HEK293T (cell line): ENCODE results near the gene SNAI1.

Source experiments
- CTCF ChIA-PET: fragments of 350-600 bp; formaldehyde crosslinking; extraction: SDS; loops from one replicate; lab custom pipeline; 2021; ENCODE audit warnings: antibody characterized with exemption, inconsistent platforms; lab: Yijun Ruan, JAX
- POLR2A ChIA-PET: fragments of 350-600 bp; formaldehyde crosslinking; extraction: SDS; loops from one replicate; lab custom pipeline; 2020; ENCODE audit warnings: antibody characterized with exemption, inconsistent platforms; lab: Yijun Ruan, JAX
- DNase-seq: peaks from one replicate; pipeline ENCODE4 v3.0.0; 2012; ENCODE audit warnings: mixed read lengths; ENCODE audit errors: extremely low spot score
- ARNT ChIP-seq: fragments of 450-650 bp; IDR thresholded peaks from 2 replicates; pipeline ENCODE4 v1.6.1; 2017; ENCODE audit warnings: mild to moderate bottlenecking
- BHLHE40 ChIP-seq: fragments of 450-650 bp; IDR thresholded peaks from 2 replicates; pipeline ENCODE4 v1.6.1; 2016; ENCODE audit warnings: mild to moderate bottlenecking, moderate library complexity, borderline replicate concordance
- CTBP1 ChIP-seq: fragments of 450-650 bp; IDR thresholded peaks from 2 replicates; pipeline ENCODE4 v1.6.1; 2016; ENCODE audit warnings: borderline replicate concordance
- ELF4 ChIP-seq: fragments of 450-650 bp; IDR thresholded peaks from 2 replicates; pipeline ENCODE4 v1.6.1; 2017; ENCODE audit warnings: antibody characterized with exemption
- FOXA1 ChIP-seq: fragments of 450-650 bp; IDR thresholded peaks from 2 replicates; pipeline ENCODE4 v1.6.1; 2016; ENCODE audit warnings: mild to moderate bottlenecking
- FOXK2 ChIP-seq: fragments of 450-650 bp; IDR thresholded peaks from 2 replicates; pipeline ENCODE4 v1.6.1; 2016; ENCODE audit warnings: mild to moderate bottlenecking
- FOXM1 ChIP-seq: fragments of 450-650 bp; IDR thresholded peaks from 2 replicates; pipeline ENCODE4 v1.6.1; 2017; ENCODE audit warnings: mild to moderate bottlenecking, borderline replicate concordance
- HDGF ChIP-seq: fragments of 450-650 bp; IDR thresholded peaks from 2 replicates; pipeline ENCODE4 v1.6.1; 2017; ENCODE audit warnings: antibody characterized with exemption, borderline replicate concordance
- L3MBTL2 ChIP-seq: fragments of 450-650 bp; conservative IDR thresholded peaks from 2 replicates; pipeline ENCODE4 v1.6.1; 2016; ENCODE audit warnings: mild to moderate bottlenecking
- LEF1 ChIP-seq: fragments of 450-650 bp; IDR thresholded peaks from 2 replicates; pipeline ENCODE4 v1.6.1; 2017; ENCODE audit warnings: mild to moderate bottlenecking, borderline replicate concordance
- NFRKB ChIP-seq: fragments of 450-650 bp; IDR thresholded peaks from 2 replicates; pipeline ENCODE4 v1.6.1; 2016; ENCODE audit warnings: mild to moderate bottlenecking, moderate library complexity
- PKNOX1 ChIP-seq: fragments of 450-650 bp; IDR thresholded peaks from 2 replicates; pipeline ENCODE4 v1.6.1; 2016
- SP1 ChIP-seq: fragments of 450-650 bp; IDR thresholded peaks from 2 replicates; pipeline ENCODE4 v1.6.1; 2017
- SUZ12 ChIP-seq: fragments of 450-650 bp; IDR thresholded peaks from 2 replicates; pipeline ENCODE4 v1.6.1; 2016; ENCODE audit warnings: mild to moderate bottlenecking
- TARDBP ChIP-seq: fragments of 450-650 bp; IDR thresholded peaks from 2 replicates; pipeline ENCODE4 v1.6.1; 2016
- ZNF384 ChIP-seq: fragments of 450-650 bp; IDR thresholded peaks from 2 replicates; pipeline ENCODE4 v1.6.1; 2016

The SNAI1 gene

DNA sequence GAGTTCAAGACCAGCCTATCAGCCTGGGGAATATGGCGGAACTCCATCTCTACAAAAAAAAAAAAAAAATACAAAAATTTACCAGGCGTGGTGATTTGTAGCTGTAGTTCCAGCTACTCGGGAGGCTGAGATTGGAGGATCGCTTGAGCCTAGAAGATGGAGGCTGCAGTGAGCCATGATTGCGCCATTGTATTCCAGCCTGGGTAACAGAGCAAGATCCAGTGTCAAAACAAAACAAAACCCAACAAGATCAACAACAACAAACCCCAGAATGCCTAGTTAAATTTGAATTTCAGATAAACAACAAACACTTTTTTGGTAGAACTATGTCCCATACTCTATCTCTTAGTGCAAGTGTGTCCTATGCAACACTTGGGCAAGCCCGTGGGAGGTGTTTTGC, 39.9 kb downstream of the SNAI1 start:
- CTCF ChIA-PET = no interaction called here
- POLR2A ChIA-PET = no interaction called here
- DNase-seq = no peak
- TF ChIP-seq ELF4 = no peak
- no peak for TF ChIP-seq FOXA1
- TF ChIP-seq HDGF = no peak
- TF ChIP-seq CTBP1 = no peak
- no peak for TF ChIP-seq TARDBP
- no peak for TF ChIP-seq FOXM1

DNA sequence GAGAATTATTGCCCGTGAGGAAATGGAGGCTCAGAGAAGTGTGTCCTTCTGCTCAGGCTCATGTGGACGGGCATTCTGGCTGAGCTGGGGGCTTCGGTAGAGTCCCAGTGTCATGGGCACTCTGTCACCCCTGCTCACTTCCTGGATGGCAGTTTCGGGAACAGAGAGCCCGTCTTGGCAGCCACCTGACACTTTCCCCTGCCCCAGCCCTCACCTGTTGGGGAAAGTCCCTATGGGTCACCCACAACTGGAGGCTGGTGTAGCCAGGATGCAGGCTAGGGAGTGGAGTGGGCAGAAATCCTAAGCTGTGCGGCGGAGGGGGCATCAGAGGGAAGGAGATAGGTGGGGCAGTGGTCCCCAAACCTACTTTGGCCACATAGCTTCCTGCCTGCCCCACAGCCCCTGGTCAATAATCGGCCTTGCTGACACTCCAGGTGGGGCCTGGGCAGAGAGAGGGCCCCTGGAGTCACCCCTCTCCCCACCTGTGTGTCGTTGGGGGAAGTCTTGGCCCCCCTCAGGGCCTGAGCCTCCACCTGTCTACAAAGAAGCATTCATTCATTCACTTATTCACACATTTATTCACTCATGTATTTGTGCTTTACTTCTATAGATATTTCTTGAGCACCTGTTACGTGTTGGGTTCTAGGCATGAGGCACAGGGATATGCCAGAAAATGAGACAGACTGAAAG, 40.5 kb downstream of the SNAI1 start:
- TF ChIP-seq FOXK2 = no peak
- TF ChIP-seq SUZ12 = no peak
- no peak for TF ChIP-seq PKNOX1
- no peak for TF ChIP-seq CTBP1
- no peak for TF ChIP-seq FOXM1
- ChIA-PET POLR2A (no interaction called here), CTCF (no interaction called here)
- DNase-seq = no peak

- POLR2A ChIA-PET = no interaction called here
- no peak for TF ChIP-seq ELF4
- no peak for TF ChIP-seq SP1
- DNase-seq = no peak
- CTCF ChIA-PET = no interaction called here
Measured at GRCh38 chr20:50026746-50027575, 44.2 kb downstream of the SNAI1 start.

DNA sequence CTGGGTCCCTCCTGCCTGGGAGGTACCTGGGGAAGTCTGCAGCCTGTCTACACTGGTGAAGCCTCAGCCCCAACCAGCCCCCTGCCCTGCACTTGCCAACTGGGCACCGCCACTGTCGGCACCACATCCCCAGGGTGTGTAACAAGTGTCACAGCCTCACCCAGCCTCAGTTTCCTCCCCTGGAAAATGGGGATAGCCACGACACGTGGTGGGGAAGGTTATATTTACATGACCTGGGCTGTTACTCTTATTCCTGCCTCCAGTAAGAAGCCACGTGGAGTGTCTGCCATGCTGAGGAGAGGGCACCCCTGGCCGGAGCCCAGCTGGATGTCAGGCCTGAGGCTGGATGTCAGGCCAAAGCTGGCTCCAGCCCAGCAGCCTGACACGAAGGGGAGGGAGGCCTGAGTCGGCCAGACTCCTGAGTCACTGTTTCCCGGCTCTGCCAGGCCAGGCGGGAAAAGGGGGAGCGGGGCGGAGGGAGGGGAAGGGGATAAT, 44.9 kb downstream of the SNAI1 start:
- DNase-seq = no peak
- no peak for TF ChIP-seq ZNF384
- no peak for TF ChIP-seq HDGF
- TF ChIP-seq BHLHE40 = no peak
- no peak for TF ChIP-seq SP1
- no peak for TF ChIP-seq FOXA1
- no peak for TF ChIP-seq PKNOX1
- TF ChIP-seq ARNT = no peak
- CTCF ChIA-PET = no interaction called here
- POLR2A ChIA-PET = no interaction called here

DNA sequence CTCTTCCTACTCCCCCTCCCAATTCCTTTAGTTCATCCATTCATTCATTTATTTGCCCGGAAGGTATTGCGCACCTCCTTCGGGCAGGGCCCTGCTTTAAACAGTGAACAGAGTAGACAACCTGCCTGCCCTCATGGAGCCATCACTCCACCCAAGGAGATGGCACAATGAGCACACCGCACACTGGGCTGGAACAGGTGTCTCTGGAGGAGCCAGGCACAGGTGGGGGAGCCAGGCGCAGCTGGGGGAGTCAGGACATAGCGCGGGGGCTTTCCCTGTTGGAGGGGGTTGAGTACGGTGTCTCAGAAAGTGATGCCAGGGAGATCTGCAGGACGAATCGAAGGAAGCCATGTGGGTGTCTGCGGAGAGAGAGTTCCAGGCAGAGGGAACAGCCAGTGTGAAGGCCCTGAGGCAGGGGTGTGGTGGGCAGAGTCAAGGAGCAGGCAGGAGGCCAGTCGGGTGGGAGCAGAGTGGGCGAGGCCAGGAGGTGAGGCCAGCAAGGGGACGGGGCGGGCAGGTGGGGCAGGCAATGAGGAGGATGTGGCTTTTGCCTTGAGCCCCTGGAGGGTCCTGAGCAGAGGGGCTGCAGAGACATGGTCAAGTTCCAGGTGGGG, 46.4 kb downstream of the SNAI1 start:
- no peak for TF ChIP-seq CTBP1
- no peak for TF ChIP-seq PKNOX1
- TF ChIP-seq ARNT = no peak
- TF ChIP-seq TARDBP = no peak
- no peak for TF ChIP-seq SP1
- no peak for TF ChIP-seq BHLHE40
- TF ChIP-seq SUZ12 = no peak
- no peak for TF ChIP-seq HDGF
- TF ChIP-seq FOXM1 = no peak
- no peak for TF ChIP-seq ZNF384
- no peak for TF ChIP-seq FOXA1
- TF ChIP-seq ELF4 = no peak
- TF ChIP-seq NFRKB = no peak
- TF ChIP-seq L3MBTL2 = no peak
- no peak for TF ChIP-seq LEF1
- no peak for TF ChIP-seq FOXK2
- DNase-seq = no peak
- ChIA-PET CTCF (no interaction called here), POLR2A (no interaction called here)

DNA sequence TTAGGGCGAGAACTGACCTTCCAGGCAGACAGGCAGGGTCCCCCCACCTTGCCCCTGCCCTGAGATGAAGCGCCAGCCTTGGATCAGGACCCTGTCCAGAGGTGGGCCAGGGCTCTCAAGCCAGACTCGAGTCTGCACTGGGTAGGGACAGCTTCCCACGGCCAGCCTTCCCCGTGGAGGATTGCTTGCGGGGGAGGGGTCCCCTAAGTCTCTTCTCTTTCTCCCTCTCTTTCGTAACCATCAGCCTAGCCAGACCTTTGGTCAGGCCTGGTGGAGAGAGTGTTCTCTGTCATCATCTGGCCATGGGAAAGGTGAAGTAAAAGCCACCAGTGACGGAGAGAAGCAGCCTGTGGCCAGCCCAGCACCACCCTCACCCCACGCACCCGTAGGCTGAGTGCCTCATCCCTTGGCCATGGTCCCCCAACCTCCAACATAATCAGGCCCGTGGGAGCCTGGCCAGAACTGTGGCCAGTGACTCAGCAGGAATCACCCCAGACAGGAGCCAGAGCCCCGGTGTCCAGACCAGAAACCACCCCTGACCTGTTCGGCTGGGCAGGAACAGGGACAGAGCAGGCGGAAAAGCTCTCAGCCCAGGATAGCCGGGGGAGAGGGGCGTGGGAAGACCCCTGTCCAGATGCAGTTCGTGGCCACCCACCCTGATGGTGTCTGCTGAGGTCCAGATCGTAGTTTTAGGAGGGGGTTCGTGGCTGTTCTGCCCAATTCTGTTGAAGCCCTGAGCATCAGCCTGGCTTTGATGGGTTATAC, 47.1 kb downstream of the SNAI1 start:
- ChIA-PET POLR2A (no interaction called here), CTCF (interaction anchor here (0.6 kb wide), 1 partner anchor 23 kb away, joined by 3 read pairs; no protein-coding TSS in a partner anchor)
- TF ChIP-seq L3MBTL2 (no peak), CTBP1 (no peak), BHLHE40 (no peak), FOXM1 (no peak), ELF4 (no peak), LEF1 (no peak), TARDBP (no peak), SUZ12 (no peak), NFRKB (no peak), PKNOX1 (no peak), FOXA1 (no peak), SP1 (no peak), ARNT (no peak), HDGF (no peak), FOXK2 (no peak), ZNF384 (no peak)
- no peak for DNase-seq
